HS-5 (cell line): Measurements from ENCODE around the gene GOLT1B.
"Not testable (repeated sequence)": the region's sequence is repeated elsewhere in the genome, so short reads cannot be mapped to it uniquely, and the experiment has no call there.

Experiments
- DNase-seq: peaks from one replicate; pipeline ENCODE4 v3.0.0-alpha.2; 2012; ENCODE audit warnings: low read depth

GOLT1B gene

DNA sequence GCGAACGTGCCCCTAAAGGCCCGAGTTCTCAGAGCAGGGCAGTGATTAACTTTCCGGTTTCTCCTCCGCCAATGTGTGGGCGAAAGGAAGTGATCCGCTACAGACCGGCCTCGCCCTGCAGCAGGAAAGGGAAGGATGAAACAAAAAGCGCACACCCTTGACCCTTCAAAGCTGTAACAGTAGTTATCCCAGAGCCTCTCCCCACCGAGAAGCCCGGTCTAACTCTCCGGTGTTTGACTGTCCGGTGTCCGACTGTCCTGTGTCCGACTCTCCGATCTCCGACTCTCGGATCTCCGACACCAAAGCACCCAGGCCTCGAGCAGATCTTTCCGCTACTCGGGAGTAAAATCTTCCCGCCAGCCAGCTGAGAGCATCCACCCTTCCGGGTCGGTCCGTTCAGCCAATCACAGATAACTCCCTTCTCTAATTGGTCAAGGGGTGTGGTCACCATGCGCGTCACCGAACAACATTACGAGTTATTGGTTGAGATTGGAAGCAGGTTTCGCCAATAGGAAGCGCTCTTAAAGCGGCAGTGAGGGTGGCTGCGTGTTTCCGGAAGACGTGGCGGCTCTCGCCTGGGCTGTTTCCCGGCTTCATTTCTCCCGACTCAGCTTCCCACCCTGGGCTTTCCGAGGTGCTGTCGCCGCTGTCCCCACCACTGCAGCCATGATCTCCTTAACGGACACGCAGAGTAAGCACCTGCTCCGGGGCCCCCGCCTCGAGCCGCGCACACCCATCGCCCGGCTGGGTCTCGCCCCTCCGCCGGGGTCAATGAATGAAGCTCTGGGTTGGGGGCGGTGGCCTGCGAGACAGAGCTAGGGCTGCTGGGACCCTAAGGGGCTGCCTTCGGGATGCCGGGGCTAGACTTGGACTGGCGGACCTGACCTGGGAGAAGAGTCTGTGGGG lies at the start of gene GOLT1B, which contains the start of gene RECQL:
GOLT1B (plus strand) TSS at position 532 of the 906 bp plus-strand sequence; CDS start at position 667, 135 bp downstream.
RECQL (minus strand) TSS at position 378 of the 906 bp plus-strand sequence. CDS start 2,065 bp downstream, outside the sequence.
- DNase-seq = peak; percentile 97

- no peak for DNase-seq
These were observed 48.2 kb upstream of the GOLT1B start for GRCh38 chr12:21453312-21453852.

- no peak for DNase-seq
These were observed 45.3 kb upstream of the GOLT1B start for GRCh38 chr12:21456291-21456780.

DNA sequence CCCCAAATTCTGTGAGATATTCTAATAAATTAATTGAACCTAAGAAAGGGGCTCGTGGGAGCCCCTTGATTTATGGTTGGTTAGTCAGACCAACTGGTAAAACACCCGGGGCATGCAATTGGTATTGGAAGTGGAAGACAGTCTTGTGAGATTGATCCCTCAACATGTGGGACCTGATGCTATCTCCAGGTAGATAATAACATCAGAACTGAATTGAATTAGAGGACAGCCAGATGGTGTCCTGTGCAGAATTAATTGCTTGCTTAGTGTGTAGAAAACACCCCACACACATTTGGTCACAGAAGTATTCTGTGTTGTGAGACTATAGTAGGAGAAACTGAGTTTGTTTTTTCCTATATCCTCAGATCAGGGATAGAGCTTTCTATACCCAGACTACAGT lies 42.1 kb upstream of the GOLT1B start:
- DNase-seq = no peak

GRCh38 chr12:21467334-21467733 lies 34.3 kb upstream of the GOLT1B start:
- not testable (repeated sequence) for DNase-seq

- no peak for DNase-seq
These were observed 30.3 kb upstream of the GOLT1B start for GRCh38 chr12:21471294-21471693.

- no peak for DNase-seq
These were observed 29.3 kb upstream of the GOLT1B start for GRCh38 chr12:21472197-21472823.

DNA sequence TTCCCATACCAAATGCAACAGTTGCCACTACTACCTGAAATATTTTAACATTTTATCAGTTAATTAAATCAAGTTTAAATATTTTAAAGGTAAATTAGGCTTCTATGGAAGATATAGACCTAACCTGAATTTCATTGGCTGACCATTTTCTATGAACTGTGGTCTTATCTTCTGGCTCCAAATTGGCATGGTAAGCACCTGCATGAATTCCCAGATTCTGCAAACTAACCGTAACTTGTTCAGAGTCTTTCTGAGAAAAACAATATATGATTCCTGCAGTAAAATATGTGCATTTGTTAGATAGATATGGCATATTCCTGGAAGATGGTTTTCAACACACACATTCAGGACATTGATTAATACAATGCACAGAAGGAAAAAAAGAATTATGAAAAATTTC lies 26.0 kb upstream of the GOLT1B start:
- no peak for DNase-seq

GRCh38 chr12:21476949-21477348 lies 24.6 kb upstream of the GOLT1B start:
- peak; percentile 4 for DNase-seq

GRCh38 chr12:21478756-21479455 lies 22.7 kb upstream of the GOLT1B start:
- DNase-seq = no peak

DNA sequence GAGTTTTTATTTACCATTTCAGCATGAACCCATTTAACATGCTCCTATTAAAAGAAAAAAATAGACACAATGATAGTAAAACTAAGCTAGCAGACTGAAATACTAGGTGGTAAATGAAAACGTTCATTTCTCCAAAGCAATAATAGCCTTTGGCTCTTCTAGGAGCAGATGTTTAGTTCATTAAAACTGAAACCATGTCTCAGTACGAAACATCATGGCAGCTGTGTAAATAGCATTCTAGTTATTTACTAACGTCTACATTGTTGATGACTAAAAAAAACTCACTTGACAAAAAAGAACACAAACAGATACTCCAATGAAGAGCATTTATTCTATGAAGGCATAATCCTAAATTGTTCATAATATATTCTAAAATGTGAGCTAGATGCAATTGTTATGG lies 18.1 kb upstream of the GOLT1B start:
- DNase-seq = no peak

DNA sequence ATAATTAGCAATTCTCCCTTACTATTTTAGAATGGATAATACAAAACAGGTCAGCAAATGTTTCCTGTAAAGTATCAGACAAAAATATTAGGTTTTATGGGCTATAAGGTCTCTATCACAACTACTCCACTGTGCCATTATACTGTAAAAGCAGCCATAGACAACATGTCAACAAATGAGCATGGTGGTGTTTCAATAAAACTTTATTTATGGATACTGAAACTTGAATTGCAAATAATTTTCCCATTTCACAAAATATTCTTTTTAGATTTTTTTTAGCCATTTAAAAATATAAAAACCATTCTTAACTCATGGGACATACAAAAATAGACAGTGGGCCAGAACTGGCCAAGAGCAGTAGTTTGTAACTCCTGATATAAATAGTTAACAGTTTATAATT lies 15.6 kb upstream of the GOLT1B start:
- DNase-seq = no peak

DNA sequence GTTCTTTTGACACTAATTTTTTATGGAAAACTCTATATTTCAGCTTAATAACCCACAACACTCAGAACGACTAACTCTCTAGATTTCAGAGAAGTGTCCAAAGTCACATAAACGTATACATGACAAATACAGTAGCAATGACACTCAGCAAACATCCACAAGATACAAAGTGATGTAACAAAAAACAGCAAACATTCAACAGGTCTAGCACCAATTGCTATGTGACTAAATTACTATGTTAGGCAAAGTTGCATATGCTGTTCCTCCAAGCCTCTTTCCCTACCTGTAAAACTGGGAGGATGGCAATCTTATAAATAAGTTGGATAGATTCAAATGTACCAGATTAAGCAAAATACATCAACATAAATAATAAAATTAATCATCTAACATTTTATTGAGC lies 1.8 kb upstream of the GOLT1B start:
- no peak for DNase-seq

- no peak for DNase-seq
These were observed 767 bp upstream of the GOLT1B start for GRCh38 chr12:21500786-21501257.

DNA sequence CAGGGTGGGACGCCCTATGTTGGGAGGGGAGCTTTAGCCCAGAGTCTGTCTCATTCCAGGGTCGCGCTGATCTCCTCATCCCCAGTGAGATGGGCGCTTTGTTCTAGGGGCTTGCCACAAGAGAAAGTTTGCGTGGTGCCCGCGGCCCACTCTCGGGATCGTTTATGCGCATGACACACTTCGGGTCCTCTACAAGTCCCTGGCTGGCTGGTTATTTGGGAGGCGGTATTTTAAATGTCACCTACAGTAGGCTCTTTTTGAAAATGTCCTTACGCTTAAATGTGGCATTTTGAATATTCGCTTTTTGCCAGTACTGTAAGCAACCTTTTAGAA lies 541 bp downstream of the GOLT1B start:
- DNase-seq = peak; percentile 13

GRCh38 chr12:21502872-21503271 lies 1.3 kb downstream of the GOLT1B start:
- no peak for DNase-seq

GRCh38 chr12:21505888-21506287 lies 4.3 kb downstream of the GOLT1B start:
- no peak for DNase-seq

GRCh38 chr12:21507849-21508248 lies 6.3 kb downstream of the GOLT1B start:
- no peak for DNase-seq

DNA sequence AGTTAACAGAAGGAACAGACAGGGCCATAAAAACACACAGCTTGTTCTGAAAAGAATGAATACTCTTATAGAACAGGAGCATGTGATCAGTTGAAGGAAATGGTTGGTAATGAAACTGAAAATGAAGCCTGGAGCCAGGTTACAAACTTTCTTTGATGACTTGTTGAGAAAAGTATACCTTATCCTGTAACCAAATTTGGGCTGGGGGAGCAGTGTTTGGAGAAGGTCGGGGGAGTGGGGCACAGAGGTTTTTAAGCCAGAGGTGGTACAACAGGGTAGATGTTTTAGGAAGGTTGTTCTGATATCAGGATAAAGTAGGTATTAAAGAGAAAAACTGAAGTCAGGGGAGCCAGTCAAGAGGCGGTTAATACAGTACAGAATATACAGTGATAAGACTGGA lies 8.2 kb downstream of the GOLT1B start:
- DNase-seq = no peak

DNA sequence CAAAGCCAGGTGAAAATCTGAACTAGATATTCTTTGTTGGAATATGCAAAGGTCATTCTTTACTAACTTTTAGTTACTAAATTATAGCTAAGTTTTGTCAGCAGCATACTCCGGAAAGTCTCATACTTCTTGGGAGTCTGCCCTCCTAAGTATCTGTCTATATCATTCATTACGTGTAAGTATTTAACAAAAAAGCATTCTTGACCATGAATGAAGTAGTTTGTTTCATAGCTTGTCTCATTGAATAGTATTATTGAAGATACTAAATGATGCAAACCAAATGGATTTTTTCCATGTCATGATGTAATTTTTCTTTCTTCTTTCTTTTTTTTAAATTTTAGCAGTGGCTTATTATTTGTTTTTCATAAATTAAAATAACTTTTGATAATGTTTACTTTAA lies 14.7 kb downstream of the GOLT1B start:
- DNase-seq = no peak

GRCh38 chr12:21518451-21518850 lies 16.9 kb downstream of the GOLT1B start:
- no peak for DNase-seq

GRCh38 chr12:21521541-21521940 lies 20.0 kb downstream of the GOLT1B start:
- no peak for DNase-seq
